ENCODE measurements around the gene TMEM232.

DNA sequence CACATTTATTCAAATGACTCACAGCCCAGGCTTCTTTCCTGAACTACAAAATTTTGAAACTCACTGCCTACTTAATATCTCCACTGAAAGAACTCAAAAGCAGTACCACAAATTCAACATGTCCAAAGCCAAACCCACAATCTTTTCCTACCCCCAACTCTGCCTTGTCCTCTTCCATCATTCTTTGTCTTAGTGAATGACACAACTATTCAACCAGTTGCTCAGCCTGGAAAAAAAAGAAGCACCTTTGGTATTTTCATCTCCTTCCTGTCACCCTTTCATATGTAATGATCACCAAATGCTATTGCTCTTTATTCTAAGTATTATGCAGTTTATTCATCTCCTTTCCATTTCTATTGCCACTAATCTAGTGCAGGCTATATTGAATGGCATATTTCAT lies 216.3 kb downstream of the TMEM232 start:
- TF ChIP-seq CTCF (IDR thresholded peaks at IDR 0.05): no peak
- TF ChIP-seq REST (IDR thresholded peaks at IDR 0.05; ENCODE audit: insufficient read depth in 1 of 2, low read depth in 2 of 2, low read length in 1 of 2): no peak
- no peak for TF ChIP-seq POLR2AphosphoS5 (IDR thresholded peaks at IDR 0.05; ENCODE audit: low read depth, low read length)
- TF ChIP-seq TCF7L2 (IDR thresholded peaks at IDR 0.05; ENCODE audit: low read depth, low read length): no peak

Measured in Panc1 (cell line).